Neural crest cell (in vitro differentiated cells): Measurements from ENCODE around the gene PTPRU. TPM values are rescaled to one million over a fixed set of nuclear protein-coding genes. Genes with fewer than 3 reads are reported as not detected.
"Not testable (repeated sequence)": the region's sequence is repeated elsewhere in the genome, so short reads cannot be mapped to it uniquely, and the experiment has no call there.

ENCODE experiments used
- DNase-seq: peaks from one replicate; pipeline ENCODE4 v3.0.0; 2021; ENCODE audit warnings: low read depth, mixed read lengths, low spot score
- H3K27ac Mint-ChIP-seq: one replicate; pipeline ENCODE4 v1.8.0; 2021; ENCODE audit warnings: mild to moderate bottlenecking, mixed read lengths; ENCODE audit not compliant: unreplicated experiment
- H3K27me3 Mint-ChIP-seq: 2 replicates; pipeline ENCODE4 v1.8.0; 2021; ENCODE audit warnings: low read depth, mild to moderate bottlenecking, mixed read lengths
- H3K36me3 Mint-ChIP-seq: 2 replicates; pipeline ENCODE4 v1.8.0; 2021; ENCODE audit warnings: low read depth, mild to moderate bottlenecking, mixed read lengths
- H3K4me1 Mint-ChIP-seq: 2 replicates; pipeline ENCODE4 v1.8.0; 2021; ENCODE audit warnings: mixed read lengths
- H3K4me3 Mint-ChIP-seq: one replicate; pipeline ENCODE4 v1.8.0; 2021; ENCODE audit warnings: mild to moderate bottlenecking, mixed read lengths
- H3K9me3 Mint-ChIP-seq: 2 replicates; pipeline ENCODE4 v1.8.0; 2021; ENCODE audit warnings: mixed read lengths
- CTCF ChIP-seq: fragments of 200-600 bp; sonication (generic); conservative IDR thresholded peaks from 2 replicates; pipeline ENCODE4 v1.5.0; 2021; ENCODE audit warnings: antibody characterized with exemption, mild to moderate bottlenecking
- total RNA-seq: library from RNA; stranded (reverse); gene quantifications from 2 replicates; pipeline ENCODE4 v1.2.1, GENCODE V29; 2021

Gene PTPRU
- total RNA-seq, 1 donor from 2014 or later: 5.1 TPM

GRCh38 chr1:29312469-29313461 lies 76.4 kb downstream of the PTPRU start:
- no peaks in the 10 kb centered on the region for H3K27me3 Mint-ChIP-seq
- DNase-seq: no peak
- H3K9me3 Mint-ChIP-seq: no peaks in the 10 kb centered on the region
- TF ChIP-seq CTCF: no peak
- peak overlapping the region; percentile 35 for H3K27ac Mint-ChIP-seq
- H3K36me3 Mint-ChIP-seq: no peaks in the 10 kb centered on the region
- no peak overlapping the region for H3K4me3 Mint-ChIP-seq
- no peaks in the 10 kb centered on the region for H3K4me1 Mint-ChIP-seq

- H3K4me3 Mint-ChIP-seq, H3K36me3 Mint-ChIP-seq, H3K27ac Mint-ChIP-seq, H3K27me3 Mint-ChIP-seq, H3K4me1 Mint-ChIP-seq, DNase-seq, H3K9me3 Mint-ChIP-seq: not testable (repeated sequence)
Measured at GRCh38 chr1:29314685-29315084, 78.4 kb downstream of the PTPRU start.

GRCh38 chr1:29315262-29315661 lies 78.9 kb downstream of the PTPRU start:
- Mint-ChIP-seq H3K4me3 (no peak overlapping the region), H3K4me1 (peaks cover 5% of the 10 kb centered on the region), H3K27me3 (no peaks in the 10 kb centered on the region), H3K9me3 (no peaks in the 10 kb centered on the region), H3K36me3 (no peaks in the 10 kb centered on the region), H3K27ac (peak overlapping the region; percentile 37)
- DNase-seq: no peak
- no peak for TF ChIP-seq CTCF

GRCh38 chr1:29315876-29316275 lies 79.6 kb downstream of the PTPRU start:
- no peak overlapping the region for H3K4me3 Mint-ChIP-seq
- H3K27me3 Mint-ChIP-seq: no peaks in the 10 kb centered on the region
- H3K9me3 Mint-ChIP-seq: no peaks in the 10 kb centered on the region
- no peaks in the 10 kb centered on the region for H3K36me3 Mint-ChIP-seq
- no peak overlapping the region for H3K27ac Mint-ChIP-seq
- TF ChIP-seq CTCF: no peak
- H3K4me1 Mint-ChIP-seq: peaks cover 5% of the 10 kb centered on the region
- DNase-seq: no peak

- H3K4me1 Mint-ChIP-seq: peaks cover 5% of the 10 kb centered on the region
- no peaks in the 10 kb centered on the region for H3K36me3 Mint-ChIP-seq
- H3K27me3 Mint-ChIP-seq: no peaks in the 10 kb centered on the region
Measured at GRCh38 chr1:29317063-29317915, 81.0 kb downstream of the PTPRU start.

More at GRCh38 chr1:29317063-29317915, 81.0 kb downstream of the PTPRU start:
- Mint-ChIP-seq H3K4me3 (no peak overlapping the region), H3K27ac (peak overlapping the region; percentile 81), H3K9me3 (no peaks in the 10 kb centered on the region)
- DNase-seq: no peak
- no peak for TF ChIP-seq CTCF
